ENCODE measurements around the gene TMCC2. TPM values are rescaled to one million over a fixed set of nuclear protein-coding genes. Genes with fewer than 3 reads are reported as not detected.
"Not testable (repeated sequence)": the region's sequence is repeated elsewhere in the genome, so short reads cannot be mapped to it uniquely, and the experiment has no call there.

TMCC2 gene
- total RNA-seq, 4 donors from 2014 or later, result 0.96 to 4.9 (median 2.2) TPM

DNA sequence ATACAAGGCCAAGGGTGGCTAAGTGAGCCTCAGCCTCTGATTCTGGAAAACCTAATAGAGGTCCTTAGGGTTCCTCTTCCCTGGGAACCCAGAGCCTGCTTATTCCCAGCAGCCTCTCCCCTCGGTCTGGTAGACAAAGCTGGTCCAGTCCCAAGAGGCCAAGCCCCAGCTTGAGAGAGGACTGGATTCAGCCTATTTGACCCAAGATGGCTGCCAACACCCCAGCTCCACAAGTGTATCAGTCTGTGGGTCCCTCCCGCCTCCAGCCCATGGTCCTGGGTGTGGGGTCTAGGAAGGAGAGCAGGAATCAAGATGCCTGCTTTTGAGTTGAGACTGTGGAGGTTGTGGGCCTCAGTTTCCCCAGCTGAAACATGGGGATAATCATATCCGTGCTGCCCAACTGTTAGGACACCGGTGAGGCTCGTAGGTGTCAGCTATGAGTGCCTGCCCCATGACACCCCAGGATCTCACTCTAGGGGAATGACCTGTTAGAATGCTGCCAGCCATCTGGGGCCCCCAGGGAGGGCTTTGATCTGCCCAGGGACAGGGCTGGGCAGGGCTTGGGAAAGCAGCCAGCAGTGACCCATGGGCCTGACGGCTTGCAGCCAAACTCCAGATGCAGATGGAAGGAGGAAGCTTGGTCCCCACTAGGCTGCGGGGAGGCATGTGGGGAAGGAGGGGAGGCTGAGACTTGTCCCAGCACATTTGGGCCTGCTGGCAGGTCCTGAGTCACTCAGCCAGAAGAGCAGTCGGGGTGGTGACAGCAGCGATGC, 48.4 kb downstream of the TMCC2 start:
- ATAC-seq (ENCODE audit: low FRiP score) (no peak), DNase-seq (ENCODE audit: low spot score) (no peak)
- TF ChIP-seq, protein P1, sequence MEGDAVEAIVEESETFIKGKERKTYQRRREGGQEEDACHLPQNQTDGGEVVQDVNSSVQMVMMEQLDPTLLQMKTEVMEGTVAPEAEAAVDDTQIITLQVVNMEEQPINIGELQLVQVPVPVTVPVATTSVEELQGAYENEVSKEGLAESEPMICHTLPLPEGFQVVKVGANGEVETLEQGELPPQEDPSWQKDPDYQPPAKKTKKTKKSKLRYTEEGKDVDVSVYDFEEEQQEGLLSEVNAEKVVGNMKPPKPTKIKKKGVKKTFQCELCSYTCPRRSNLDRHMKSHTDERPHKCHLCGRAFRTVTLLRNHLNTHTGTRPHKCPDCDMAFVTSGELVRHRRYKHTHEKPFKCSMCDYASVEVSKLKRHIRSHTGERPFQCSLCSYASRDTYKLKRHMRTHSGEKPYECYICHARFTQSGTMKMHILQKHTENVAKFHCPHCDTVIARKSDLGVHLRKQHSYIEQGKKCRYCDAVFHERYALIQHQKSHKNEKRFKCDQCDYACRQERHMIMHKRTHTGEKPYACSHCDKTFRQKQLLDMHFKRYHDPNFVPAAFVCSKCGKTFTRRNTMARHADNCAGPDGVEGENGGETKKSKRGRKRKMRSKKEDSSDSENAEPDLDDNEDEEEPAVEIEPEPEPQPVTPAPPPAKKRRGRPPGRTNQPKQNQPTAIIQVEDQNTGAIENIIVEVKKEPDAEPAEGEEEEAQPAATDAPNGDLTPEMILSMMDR (IDR thresholded peaks at IDR 0.05), result no peak

DNA sequence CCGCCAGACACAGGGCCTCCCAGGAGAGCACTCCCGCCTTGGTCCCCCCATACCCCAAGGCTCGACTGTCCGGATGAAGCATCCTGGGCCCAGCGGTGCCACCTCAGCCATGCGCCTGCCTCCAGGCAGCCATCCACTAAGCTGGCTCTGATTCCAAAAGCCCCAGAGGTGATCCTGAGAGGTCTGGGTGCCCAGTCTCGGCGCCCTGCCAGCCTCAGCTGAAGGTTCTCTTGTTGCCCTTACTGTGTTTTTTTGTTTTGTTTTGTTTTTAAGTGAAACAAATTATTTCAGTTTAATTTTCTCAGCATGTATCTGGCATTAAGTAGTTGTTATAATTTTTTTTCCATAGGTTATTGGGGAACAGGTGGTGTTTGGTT, 48.9 kb downstream of the TMCC2 start:
- DNase-seq (ENCODE audit: low spot score) (no peak), ATAC-seq (ENCODE audit: low FRiP score) (no peak)
- TF ChIP-seq, protein P1 (IDR thresholded peaks at IDR 0.05), result no peak

DNA sequence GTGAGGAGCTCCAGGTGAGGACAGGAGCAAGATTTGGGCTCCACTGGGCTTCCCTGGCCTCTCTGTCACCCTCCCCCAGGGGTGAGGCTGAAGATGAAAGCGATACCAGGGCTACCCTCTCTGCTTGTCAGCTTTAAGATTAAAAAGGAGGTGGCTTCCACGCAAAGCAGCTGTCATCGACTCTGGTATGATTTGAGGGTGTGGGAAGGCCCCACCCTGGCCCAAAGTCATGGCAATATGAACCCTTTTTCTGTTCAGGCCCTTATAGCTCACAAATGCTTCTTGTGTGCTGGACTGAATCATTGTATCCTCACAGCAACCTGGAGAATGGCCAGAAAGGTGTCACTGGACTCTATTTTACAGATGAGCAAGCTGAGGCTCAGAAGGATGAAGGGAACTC, 52.2 kb downstream of the TMCC2 start:
- no peak for ATAC-seq (ENCODE audit: low FRiP score)
- no peak for DNase-seq (ENCODE audit: low spot score)
- TF ChIP-seq, protein P1 (IDR thresholded peaks at IDR 0.05), result no peak

DNA sequence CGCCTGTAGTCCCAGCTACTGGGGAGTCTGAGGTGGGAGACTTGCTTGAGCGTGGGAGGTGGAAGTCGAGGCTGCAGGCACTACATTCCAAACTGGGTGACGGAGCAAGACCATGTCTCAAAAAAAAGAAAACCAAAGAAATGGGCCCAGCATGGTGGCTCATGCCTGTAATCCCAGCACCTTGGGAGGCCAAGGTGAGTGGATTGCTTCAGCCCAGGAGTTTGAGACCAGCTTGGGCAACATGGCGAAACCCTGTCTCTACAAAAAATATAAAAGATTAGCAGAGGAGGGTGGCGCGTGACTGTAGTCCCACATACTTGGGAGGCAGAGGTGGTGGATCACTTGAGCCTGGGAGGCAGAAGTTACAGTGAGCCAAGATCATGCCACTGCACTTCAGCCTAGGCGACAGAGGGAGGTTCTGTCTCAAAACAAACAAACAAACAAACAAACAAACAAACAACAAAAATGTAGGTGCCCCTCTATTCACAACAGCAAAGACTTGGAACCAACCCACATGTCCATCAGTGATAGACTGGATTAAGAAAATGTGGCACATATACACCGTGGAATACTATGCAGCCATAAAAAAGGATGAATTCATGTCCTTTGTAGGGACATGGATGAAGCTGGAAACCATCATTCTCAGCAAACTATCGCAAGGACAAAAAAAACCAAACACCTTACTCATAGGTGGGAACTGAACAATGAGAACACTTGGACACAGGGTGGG, 53.1 kb downstream of the TMCC2 start:
- DNase-seq (ENCODE audit: low spot score); ATAC-seq (ENCODE audit: low FRiP score): not testable (repeated sequence)

DNA sequence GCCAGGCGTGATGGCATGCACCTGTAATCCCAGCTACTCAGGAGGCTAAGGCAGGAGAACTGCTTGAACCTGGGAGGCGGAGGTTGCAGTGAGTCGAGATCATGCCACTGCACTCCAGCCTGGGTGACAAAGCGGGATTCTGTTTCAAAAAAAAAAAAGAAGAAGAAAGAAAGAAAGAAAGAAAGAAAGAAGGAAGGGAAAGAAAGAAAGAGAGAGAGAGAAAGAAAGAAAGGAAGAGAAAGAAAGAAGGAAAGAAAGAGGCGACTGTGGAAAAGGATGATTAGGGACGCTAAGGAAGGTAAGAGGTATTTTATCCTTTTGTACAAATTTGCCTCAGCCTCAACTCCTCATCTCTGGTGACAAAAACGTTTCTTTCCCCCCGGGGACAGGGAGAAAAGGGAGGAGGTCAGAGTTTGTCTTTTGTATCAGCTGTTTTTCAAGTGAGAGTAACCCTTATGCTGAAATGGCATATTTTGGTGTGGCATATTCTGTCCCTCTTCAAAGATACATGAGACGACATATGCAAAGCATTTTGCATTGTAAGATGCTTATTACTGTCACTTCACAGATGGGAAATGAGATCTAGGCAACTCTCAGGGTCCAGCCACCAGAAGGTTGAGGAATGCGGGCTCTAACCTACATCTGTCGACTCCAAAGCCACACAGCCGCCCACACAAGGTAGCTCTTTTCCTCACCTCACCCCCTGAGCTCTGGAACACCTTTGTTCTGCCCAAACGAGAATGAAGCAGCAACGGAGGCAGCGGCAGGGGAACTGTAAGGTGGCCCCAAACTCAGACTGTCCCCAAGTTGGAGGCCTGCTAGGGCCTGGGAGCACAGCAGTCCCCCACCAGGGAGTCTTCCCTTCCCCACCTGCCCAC, 55.8 kb downstream of the TMCC2 start:
- TF ChIP-seq, protein P1 (IDR thresholded peaks at IDR 0.05), result no peak
- ATAC-seq (ENCODE audit: low FRiP score) (no peak), DNase-seq (ENCODE audit: low spot score) (no peak)

DNA sequence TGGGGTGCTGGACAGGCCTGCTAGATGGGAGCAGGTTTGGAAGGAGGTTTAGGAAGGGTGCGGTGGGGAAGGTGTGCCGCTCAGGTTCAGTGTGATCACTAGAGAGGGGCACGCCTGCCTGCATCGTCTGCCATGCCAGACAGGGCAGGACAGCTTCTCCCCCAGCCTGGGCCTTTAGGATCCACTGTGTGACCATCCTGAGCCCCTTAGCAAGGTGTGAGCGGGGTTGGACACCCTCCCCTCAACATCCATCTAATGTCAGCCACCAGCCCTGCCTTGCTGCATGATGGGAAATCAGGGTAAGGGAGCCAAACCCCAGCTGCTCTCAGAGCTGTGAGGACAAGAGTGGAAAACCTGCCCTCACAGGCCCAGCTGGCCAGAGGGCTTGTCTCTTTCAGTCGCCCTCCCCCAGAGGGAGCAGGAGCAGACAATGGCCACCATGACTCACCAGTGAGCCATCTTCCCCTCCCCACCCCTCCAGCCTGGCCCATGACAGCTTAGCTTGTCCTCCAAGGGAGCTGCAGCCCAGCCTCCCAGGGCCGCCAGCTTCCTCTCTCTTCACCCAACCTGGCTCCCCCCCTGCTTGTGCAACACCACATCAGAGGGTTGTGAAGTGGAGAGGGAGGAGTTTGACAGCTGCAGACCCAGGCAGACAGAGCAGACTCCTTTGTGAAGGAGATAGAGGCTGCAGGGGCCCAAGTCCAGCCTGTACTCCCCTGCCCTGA, 56.8 kb downstream of the TMCC2 start:
- DNase-seq (ENCODE audit: low spot score) (peak; percentile 64), ATAC-seq (ENCODE audit: low FRiP score) (peak; percentile 91)
- TF ChIP-seq, protein P1 (IDR thresholded peaks at IDR 0.05), result no peak

All from omental fat pad (tissue), 4 donors.